Osteocyte (in vitro differentiated cells): ENCODE measurements around the gene ZEB1. TPM values are rescaled to one million over a fixed set of nuclear protein-coding genes. Genes with fewer than 3 reads are reported as not detected.

ENCODE experiments used
- DNase-seq: peaks from one replicate; pipeline ENCODE4 v3.0.0; 2021; ENCODE audit warnings: mixed read lengths; ENCODE audit not compliant: unreplicated experiment; ENCODE audit errors: extremely low spot score
- H3K27ac Mint-ChIP-seq: one replicate; pipeline ENCODE4 v1.8.0; 2021; ENCODE audit warnings: mild to moderate bottlenecking, mixed read lengths; ENCODE audit not compliant: unreplicated experiment
- H3K27me3 Mint-ChIP-seq: one replicate; pipeline ENCODE4 v1.8.0; 2021; ENCODE audit warnings: mixed read lengths; ENCODE audit not compliant: unreplicated experiment
- H3K36me3 Mint-ChIP-seq: one replicate; pipeline ENCODE4 v1.8.0; 2021; ENCODE audit warnings: mixed read lengths; ENCODE audit not compliant: unreplicated experiment
- H3K4me1 Mint-ChIP-seq: one replicate; pipeline ENCODE4 v1.8.0; 2021; ENCODE audit warnings: mixed read lengths; ENCODE audit not compliant: unreplicated experiment
- H3K4me3 Mint-ChIP-seq: one replicate; pipeline ENCODE4 v1.8.0; 2021; ENCODE audit warnings: mild to moderate bottlenecking, moderate library complexity, mixed read lengths; ENCODE audit not compliant: unreplicated experiment
- H3K9me3 Mint-ChIP-seq: one replicate; pipeline ENCODE4 v1.8.0; 2021; ENCODE audit warnings: mixed read lengths; ENCODE audit not compliant: unreplicated experiment
- total RNA-seq: library from RNA; stranded (reverse); gene quantifications from 2 replicates; pipeline ENCODE4 v1.2.1, GENCODE V29; 2021
- TF ChIP-seq, protein P1 (sequence below): fragments of 200-600 bp; sonication (generic); IDR thresholded peaks from 2 replicates; pipeline ENCODE4 v1.5.0; 2021; ENCODE audit warnings: antibody characterized with exemption, mild to moderate bottlenecking, moderate library complexity

Gene ZEB1
- total RNA-seq, 1 donor from 2014 or later = 54.4 TPM

DNA sequence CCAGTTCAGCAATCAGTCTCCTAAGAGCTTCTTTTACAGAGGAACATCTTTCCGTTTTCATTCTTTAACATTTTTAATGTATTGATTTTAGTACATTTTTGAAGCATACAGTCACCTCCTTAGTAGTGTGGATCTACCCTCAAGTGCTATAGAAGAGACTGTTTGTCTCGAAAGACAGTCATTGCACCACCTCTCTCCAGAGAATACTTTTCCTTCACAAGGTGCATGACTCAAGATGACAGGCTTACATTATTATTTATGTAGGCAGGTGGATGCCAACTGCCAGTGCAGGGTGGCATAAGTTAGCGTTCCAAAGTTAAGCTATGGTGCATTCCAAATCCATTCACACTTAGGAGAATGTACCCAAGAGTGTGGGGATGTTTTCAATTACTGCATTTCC lies 71.8 kb downstream of the ZEB1 start:
- Mint-ChIP-seq H3K9me3 (no peaks in the 10 kb centered on the region), H3K36me3 (peaks cover 29% of the 10 kb centered on the region), H3K4me1 (no peaks in the 10 kb centered on the region)

DNA sequence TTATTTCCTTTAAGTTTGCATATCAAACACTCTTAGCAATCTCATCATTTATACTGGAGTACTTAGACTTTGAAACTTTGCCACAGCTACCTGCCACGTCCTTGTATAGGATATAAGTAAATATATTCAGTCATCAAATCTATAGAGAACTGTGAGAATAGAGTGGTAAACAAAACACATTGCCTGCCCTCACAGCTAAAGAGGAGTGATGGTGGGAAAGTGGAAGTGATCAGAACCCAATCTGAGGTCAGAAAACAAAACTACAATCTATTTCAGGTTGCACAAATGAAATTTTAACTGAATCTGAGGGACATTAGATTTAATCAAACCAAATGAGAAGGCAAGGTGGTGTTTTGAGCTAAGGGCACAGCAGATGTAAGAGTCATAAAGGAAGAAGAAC lies 74.8 kb downstream of the ZEB1 start:
- TF ChIP-seq, protein P1, sequence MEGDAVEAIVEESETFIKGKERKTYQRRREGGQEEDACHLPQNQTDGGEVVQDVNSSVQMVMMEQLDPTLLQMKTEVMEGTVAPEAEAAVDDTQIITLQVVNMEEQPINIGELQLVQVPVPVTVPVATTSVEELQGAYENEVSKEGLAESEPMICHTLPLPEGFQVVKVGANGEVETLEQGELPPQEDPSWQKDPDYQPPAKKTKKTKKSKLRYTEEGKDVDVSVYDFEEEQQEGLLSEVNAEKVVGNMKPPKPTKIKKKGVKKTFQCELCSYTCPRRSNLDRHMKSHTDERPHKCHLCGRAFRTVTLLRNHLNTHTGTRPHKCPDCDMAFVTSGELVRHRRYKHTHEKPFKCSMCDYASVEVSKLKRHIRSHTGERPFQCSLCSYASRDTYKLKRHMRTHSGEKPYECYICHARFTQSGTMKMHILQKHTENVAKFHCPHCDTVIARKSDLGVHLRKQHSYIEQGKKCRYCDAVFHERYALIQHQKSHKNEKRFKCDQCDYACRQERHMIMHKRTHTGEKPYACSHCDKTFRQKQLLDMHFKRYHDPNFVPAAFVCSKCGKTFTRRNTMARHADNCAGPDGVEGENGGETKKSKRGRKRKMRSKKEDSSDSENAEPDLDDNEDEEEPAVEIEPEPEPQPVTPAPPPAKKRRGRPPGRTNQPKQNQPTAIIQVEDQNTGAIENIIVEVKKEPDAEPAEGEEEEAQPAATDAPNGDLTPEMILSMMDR = no peak
- Mint-ChIP-seq H3K4me1 (no peaks in the 10 kb centered on the region), H3K27me3 (no peaks in the 10 kb centered on the region), H3K36me3 (peaks cover 22% of the 10 kb centered on the region), H3K27ac (no peak overlapping the region), H3K9me3 (no peaks in the 10 kb centered on the region), H3K4me3 (no peak overlapping the region)
- DNase-seq = no peak

More for the DNA sequence above, 71.8 kb downstream of the ZEB1 start:
- no peak for DNase-seq
- Mint-ChIP-seq H3K27ac (no peak overlapping the region), H3K4me3 (no peak overlapping the region), H3K27me3 (no peaks in the 10 kb centered on the region)
- TF ChIP-seq, protein P1 = no peak

DNA sequence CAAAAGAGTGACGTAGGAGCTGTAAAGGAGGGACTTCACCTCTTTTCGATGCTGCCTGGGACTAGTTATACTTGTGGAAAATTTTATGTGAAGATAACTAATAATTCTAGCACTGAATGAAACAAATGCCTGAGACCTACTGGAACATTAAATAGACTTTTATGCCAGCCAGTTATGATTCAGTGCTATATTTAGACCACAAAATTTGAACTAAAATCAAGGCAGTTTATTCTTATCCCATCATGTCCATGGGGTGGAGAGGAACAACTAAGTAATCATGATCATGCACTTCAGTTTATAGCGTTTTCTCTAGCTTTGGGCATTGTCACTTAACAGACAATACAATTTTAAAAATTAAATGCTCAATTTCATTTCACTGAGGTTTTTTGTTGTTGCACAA lies 76.7 kb downstream of the ZEB1 start:
- Mint-ChIP-seq H3K27me3 (no peaks in the 10 kb centered on the region), H3K27ac (no peak overlapping the region), H3K36me3 (peaks cover 20% of the 10 kb centered on the region), H3K4me3 (no peak overlapping the region), H3K9me3 (no peaks in the 10 kb centered on the region), H3K4me1 (peaks cover 6% of the 10 kb centered on the region)
- TF ChIP-seq, protein P1 = no peak
- DNase-seq = no peak

DNA sequence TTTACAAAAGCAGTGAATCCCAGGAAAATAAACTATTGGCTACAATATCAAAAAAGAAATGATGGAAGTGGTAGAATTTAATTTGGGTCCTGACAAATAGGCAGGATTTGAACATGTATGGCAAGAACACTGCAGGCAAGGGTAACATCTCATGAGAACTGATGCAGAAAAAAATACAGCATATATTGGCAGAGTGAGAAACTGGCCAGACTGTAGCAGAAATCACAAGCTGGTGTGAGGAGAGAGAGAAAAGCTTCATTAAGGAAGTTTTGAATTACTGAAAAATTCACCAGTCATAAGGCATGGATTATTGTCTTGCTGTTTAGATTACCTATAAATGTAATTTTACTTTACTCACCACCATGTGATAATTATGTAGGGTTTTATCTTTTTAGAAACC lies 77.4 kb downstream of the ZEB1 start:
- Mint-ChIP-seq H3K27me3 (no peaks in the 10 kb centered on the region), H3K36me3 (peaks cover 20% of the 10 kb centered on the region), H3K4me3 (no peak overlapping the region), H3K27ac (no peak overlapping the region), H3K4me1 (peaks cover 12% of the 10 kb centered on the region), H3K9me3 (no peaks in the 10 kb centered on the region)
- no peak for DNase-seq
- TF ChIP-seq, protein P1 = no peak

DNA sequence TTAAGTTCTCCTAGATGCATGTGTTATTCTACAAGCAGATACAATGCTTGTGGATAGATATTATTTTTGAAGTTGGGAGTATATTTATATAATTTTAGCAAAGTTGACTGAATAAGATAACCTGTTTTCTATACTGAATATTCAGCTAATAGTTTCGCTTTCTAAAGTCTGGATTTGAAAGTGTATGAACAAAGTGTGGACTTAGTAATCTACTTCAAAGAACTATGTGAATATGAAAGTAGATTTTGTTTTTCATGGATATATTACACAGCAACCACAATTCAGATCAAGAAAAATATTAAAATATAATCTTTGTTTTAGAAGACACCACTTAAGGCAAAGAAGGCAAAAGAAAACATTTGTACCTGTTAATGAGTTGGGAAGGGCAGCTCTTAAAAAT lies 78.8 kb downstream of the ZEB1 start:
- Mint-ChIP-seq H3K9me3 (no peaks in the 10 kb centered on the region), H3K4me1 (peaks cover 18% of the 10 kb centered on the region), H3K27ac (no peak overlapping the region), H3K4me3 (no peak overlapping the region), H3K36me3 (peaks cover 16% of the 10 kb centered on the region), H3K27me3 (no peaks in the 10 kb centered on the region)
- TF ChIP-seq, protein P1 = no peak
- DNase-seq = no peak
